ENCODE data around the gene MAML3. TPM values are rescaled to one million over a fixed set of nuclear protein-coding genes. Genes with fewer than 3 reads are reported as not detected.

MAML3 gene
- total and polyA plus RNA-seq, 3 experiments from 2014 or later: 0.44 to 0.57 (median 0.52) TPM

DNA sequence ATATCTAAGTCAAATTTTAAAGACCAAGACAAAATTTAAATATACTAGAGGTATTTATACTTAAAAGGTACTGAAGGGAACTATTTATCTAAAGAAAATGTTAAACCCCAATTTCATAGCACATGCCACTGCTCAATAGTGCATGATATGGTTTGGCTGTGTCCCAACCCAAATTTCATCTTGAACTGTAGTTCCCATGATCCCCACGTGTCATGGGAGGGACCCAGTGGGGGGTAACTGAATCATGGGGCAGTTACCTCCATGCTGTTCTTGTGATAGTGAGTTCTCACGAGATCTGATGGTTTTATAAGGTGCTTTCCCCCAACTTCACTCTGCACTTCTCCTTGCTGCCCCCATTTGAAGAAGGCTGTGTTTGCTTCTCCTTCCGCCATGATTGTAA lies 32.3 kb downstream of the MAML3 start:
- Mint-ChIP-seq H3K36me3 (no peaks in the 10 kb centered on the region), H3K27ac (no peak overlapping the region), H3K27me3 (peaks cover 5 to 22% of the 10 kb centered on the region in 2 donors), H3K9me3 (no peaks in the 10 kb centered on the region), H3K4me1 (peaks cover 6 to 12% (median 8%) of the 10 kb centered on the region in 3 donors), H3K4me3 (no peak overlapping the region)
- DNase-seq: no peak
- H3K27ac ChIP-seq (ENCODE audit: low read depth, low read length): no peak overlapping the region
- H3K27me3 ChIP-seq (ENCODE audit: insufficient read depth, low read length, poor library complexity, severe bottlenecking): no peaks in the 10 kb centered on the region
- ChIA-PET CTCF (no interaction called here), POLR2A (no interaction called here)
- H3K4me3 ChIP-seq (ENCODE audit: low read length): no peak overlapping the region
- peaks cover 18% of the 10 kb centered on the region for H3K4me1 ChIP-seq (ENCODE audit: insufficient read depth, low read length)
- H3K36me3 ChIP-seq (ENCODE audit: insufficient read depth, low read length): no peaks in the 10 kb centered on the region
- no peaks in the 10 kb centered on the region for H3K9me3 ChIP-seq (ENCODE audit: low read length)

GRCh38 chr4:140118931-140119640 lies 34.9 kb downstream of the MAML3 start:
- Histone ChIP-seq H3K4me1 (ENCODE audit: insufficient read depth, low read length) (peaks cover 22% of the 10 kb centered on the region), H3K9me3 (ENCODE audit: low read length) (no peaks in the 10 kb centered on the region), H3K4me3 (ENCODE audit: low read length) (no peak overlapping the region), H3K36me3 (ENCODE audit: insufficient read depth, low read length) (no peaks in the 10 kb centered on the region), H3K27me3 (ENCODE audit: insufficient read depth, low read length, poor library complexity, severe bottlenecking) (no peaks in the 10 kb centered on the region), H3K27ac (ENCODE audit: low read depth, low read length) (no peak overlapping the region)
- POLR2A ChIA-PET: no interaction called here
- CTCF ChIA-PET: no interaction called here
- Mint-ChIP-seq H3K9me3 (no peaks in the 10 kb centered on the region), H3K4me3 (no peak overlapping the region), H3K36me3 (no peaks in the 10 kb centered on the region), H3K27ac (no peak overlapping the region), H3K27me3 (peaks cover 10 to 15% of the 10 kb centered on the region in 2 donors), H3K4me1 (peaks cover 11 to 19% (median 13%) of the 10 kb centered on the region in 3 donors)
- no peak for DNase-seq

GRCh38 chr4:140117947-140118346 lies 36.0 kb downstream of the MAML3 start:
- H3K36me3 Mint-ChIP-seq: no peaks in the 10 kb centered on the region
- H3K9me3 Mint-ChIP-seq: no peaks in the 10 kb centered on the region
- H3K27ac Mint-ChIP-seq: no peak overlapping the region
- peaks cover 10 to 12% of the 10 kb centered on the region in 2 donors for H3K27me3 Mint-ChIP-seq
- H3K4me3 ChIP-seq (ENCODE audit: low read length): no peak overlapping the region
- H3K4me3 Mint-ChIP-seq: no peak overlapping the region
- H3K36me3 ChIP-seq (ENCODE audit: insufficient read depth, low read length): no peaks in the 10 kb centered on the region
- ChIA-PET POLR2A (no interaction called here), CTCF (no interaction called here)
- peaks cover 11 to 18% (median 13%) of the 10 kb centered on the region in 3 donors for H3K4me1 Mint-ChIP-seq
- H3K27ac ChIP-seq (ENCODE audit: low read depth, low read length): no peak overlapping the region
- H3K4me1 ChIP-seq (ENCODE audit: insufficient read depth, low read length): peaks cover 14% of the 10 kb centered on the region
- no peaks in the 10 kb centered on the region for H3K27me3 ChIP-seq (ENCODE audit: insufficient read depth, low read length, poor library complexity, severe bottlenecking)
- no peak for DNase-seq
- H3K9me3 ChIP-seq (ENCODE audit: low read length): no peaks in the 10 kb centered on the region

DNA sequence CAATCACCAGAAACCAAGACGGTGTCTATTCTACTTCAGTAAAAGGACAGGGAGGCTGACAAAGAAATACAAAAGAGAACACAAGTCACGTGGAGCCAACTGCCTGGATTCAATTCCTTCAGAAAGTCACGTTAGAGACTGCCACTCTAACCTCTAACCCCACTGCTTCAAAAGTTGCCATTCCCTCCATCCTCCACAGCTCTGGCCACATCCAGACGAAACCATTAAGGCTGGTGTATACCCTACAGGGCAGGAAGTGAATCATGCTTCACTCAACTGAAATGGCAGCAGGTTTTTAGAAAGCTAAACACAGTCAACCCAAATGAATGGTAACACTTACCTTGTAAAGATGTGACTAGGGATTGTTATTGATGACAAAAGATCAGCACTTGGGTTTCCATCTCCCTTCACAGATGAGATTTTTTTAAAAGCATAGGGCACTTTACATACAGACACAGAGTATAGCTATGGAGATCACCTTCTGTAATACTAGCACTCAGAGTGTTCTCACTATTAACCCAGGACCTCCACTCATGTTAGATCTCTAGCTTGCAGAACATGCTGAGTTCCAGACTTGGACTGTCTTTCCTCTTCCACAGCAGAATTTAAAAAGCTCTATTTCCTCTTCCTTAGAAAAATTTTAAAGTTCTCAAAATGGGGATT lies 37.4 kb downstream of the MAML3 start:
- H3K36me3 Mint-ChIP-seq: no peaks in the 10 kb centered on the region
- Histone ChIP-seq H3K9me3 (ENCODE audit: low read length) (no peaks in the 10 kb centered on the region), H3K36me3 (ENCODE audit: insufficient read depth, low read length) (no peaks in the 10 kb centered on the region), H3K27me3 (ENCODE audit: insufficient read depth, low read length, poor library complexity, severe bottlenecking) (no peaks in the 10 kb centered on the region), H3K4me1 (ENCODE audit: insufficient read depth, low read length) (peaks cover 10% of the 10 kb centered on the region), H3K4me3 (ENCODE audit: low read length) (no peak overlapping the region), H3K27ac (ENCODE audit: low read depth, low read length) (no peak overlapping the region)
- H3K27ac Mint-ChIP-seq: no peak overlapping the region
- CTCF ChIA-PET: no interaction called here
- H3K4me3 Mint-ChIP-seq: no peak overlapping the region
- POLR2A ChIA-PET: no interaction called here
- peaks cover 9 to 14% (median 11%) of the 10 kb centered on the region in 3 donors for H3K4me1 Mint-ChIP-seq
- H3K27me3 Mint-ChIP-seq: peaks cover 8 to 10% of the 10 kb centered on the region in 2 donors
- H3K9me3 Mint-ChIP-seq: no peaks in the 10 kb centered on the region
- no peak for DNase-seq

GRCh38 chr4:140115140-140115539 lies 38.8 kb downstream of the MAML3 start:
- no peak overlapping the region for H3K4me3 ChIP-seq (ENCODE audit: low read length)
- no peaks in the 10 kb centered on the region for H3K9me3 ChIP-seq (ENCODE audit: low read length)
- ChIA-PET POLR2A (no interaction called here), CTCF (no interaction called here)
- no peak overlapping the region for H3K27ac Mint-ChIP-seq
- peaks cover 10% of the 10 kb centered on the region for H3K4me1 ChIP-seq (ENCODE audit: insufficient read depth, low read length)
- no peak for DNase-seq
- no peak overlapping the region for H3K4me3 Mint-ChIP-seq
- H3K4me1 Mint-ChIP-seq: peaks cover 9 to 14% (median 11%) of the 10 kb centered on the region in 3 donors
- no peaks in the 10 kb centered on the region for H3K36me3 Mint-ChIP-seq
- no peaks in the 10 kb centered on the region for H3K27me3 ChIP-seq (ENCODE audit: insufficient read depth, low read length, poor library complexity, severe bottlenecking)
- no peaks in the 10 kb centered on the region for H3K36me3 ChIP-seq (ENCODE audit: insufficient read depth, low read length)
- H3K9me3 Mint-ChIP-seq: no peaks in the 10 kb centered on the region
- H3K27ac ChIP-seq (ENCODE audit: low read depth, low read length): no peak overlapping the region
- H3K27me3 Mint-ChIP-seq: peaks cover 0 to 11% of the 10 kb centered on the region in 2 donors

DNA sequence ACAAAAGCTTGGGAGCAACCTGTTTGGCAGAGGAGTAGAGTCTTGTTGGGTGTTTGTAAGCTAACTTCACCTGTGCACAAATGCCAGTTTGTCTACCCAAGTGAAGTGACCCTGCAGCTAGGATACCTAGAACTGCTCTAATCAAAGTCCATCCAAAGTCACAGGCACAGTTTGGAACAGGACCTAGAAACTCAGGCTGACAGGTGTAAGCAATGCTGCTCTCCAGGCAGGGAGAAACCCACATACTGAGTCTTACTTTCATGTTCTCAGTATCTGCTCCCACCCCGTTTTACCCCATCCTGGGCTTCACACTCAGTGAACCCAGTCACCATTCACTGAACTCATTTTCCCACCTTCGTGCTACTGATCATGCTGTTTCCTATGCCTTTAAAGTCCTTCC lies 40.3 kb downstream of the MAML3 start:
- Histone ChIP-seq H3K27ac (ENCODE audit: low read depth, low read length) (no peak overlapping the region), H3K27me3 (ENCODE audit: insufficient read depth, low read length, poor library complexity, severe bottlenecking) (no peaks in the 10 kb centered on the region), H3K4me3 (ENCODE audit: low read length) (no peak overlapping the region), H3K36me3 (ENCODE audit: insufficient read depth, low read length) (no peaks in the 10 kb centered on the region), H3K9me3 (ENCODE audit: low read length) (no peaks in the 10 kb centered on the region), H3K4me1 (ENCODE audit: insufficient read depth, low read length) (peaks cover 10% of the 10 kb centered on the region)
- no peaks in the 10 kb centered on the region for H3K9me3 Mint-ChIP-seq
- peaks cover 0 to 12% of the 10 kb centered on the region in 2 donors for H3K27me3 Mint-ChIP-seq
- H3K36me3 Mint-ChIP-seq: peaks cover 0 to 1% (median 0%) of the 10 kb centered on the region in 3 donors
- H3K27ac Mint-ChIP-seq: no peak overlapping the region
- ChIA-PET POLR2A (no interaction called here), CTCF (no interaction called here)
- H3K4me1 Mint-ChIP-seq: peaks cover 9 to 14% (median 11%) of the 10 kb centered on the region in 3 donors
- no peak for DNase-seq
- H3K4me3 Mint-ChIP-seq: no peak overlapping the region

GRCh38 chr4:140112576-140112975 lies 41.4 kb downstream of the MAML3 start:
- ChIA-PET POLR2A (no interaction called here), CTCF (no interaction called here)

GRCh38 chr4:140111256-140111655 lies 42.7 kb downstream of the MAML3 start:
- no peak overlapping the region for H3K4me3 ChIP-seq (ENCODE audit: low read length)
- H3K27me3 ChIP-seq (ENCODE audit: insufficient read depth, low read length, poor library complexity, severe bottlenecking): no peaks in the 10 kb centered on the region
- CTCF ChIA-PET: interaction anchor here (0.6 kb wide), 1 partner anchor 71 kb away, joined by 3 read pairs; no protein-coding TSS in a partner anchor
- peaks cover 1 to 8% (median 1%) of the 10 kb centered on the region in 3 donors for H3K4me1 Mint-ChIP-seq
- H3K27ac ChIP-seq (ENCODE audit: low read depth, low read length): no peak overlapping the region
- no peak overlapping the region for H3K27ac Mint-ChIP-seq
- H3K36me3 Mint-ChIP-seq: peaks cover 0 to 6% (median 2%) of the 10 kb centered on the region in 3 donors
- peaks cover 6 to 13% of the 10 kb centered on the region in 2 donors for H3K27me3 Mint-ChIP-seq
- H3K4me1 ChIP-seq (ENCODE audit: insufficient read depth, low read length): peaks cover under 1% of the 10 kb centered on the region
- POLR2A ChIA-PET: no interaction called here
- peaks cover 0 to under 1% (median 0%) of the 10 kb centered on the region in 5 donors for H3K9me3 Mint-ChIP-seq
- H3K9me3 ChIP-seq (ENCODE audit: low read length): no peaks in the 10 kb centered on the region
- no peak for DNase-seq
- H3K36me3 ChIP-seq (ENCODE audit: insufficient read depth, low read length): no peaks in the 10 kb centered on the region
- H3K4me3 Mint-ChIP-seq: no peak overlapping the region

More at GRCh38 chr4:140112576-140112975, 41.4 kb downstream of the MAML3 start:
- H3K4me3 ChIP-seq (ENCODE audit: low read length): no peak overlapping the region
- H3K27me3 Mint-ChIP-seq: peaks cover 6 to 15% of the 10 kb centered on the region in 2 donors
- peaks cover 10% of the 10 kb centered on the region for H3K4me1 ChIP-seq (ENCODE audit: insufficient read depth, low read length)
- no peaks in the 10 kb centered on the region for H3K9me3 Mint-ChIP-seq
- no peaks in the 10 kb centered on the region for H3K9me3 ChIP-seq (ENCODE audit: low read length)
- no peak overlapping the region for H3K27ac ChIP-seq (ENCODE audit: low read depth, low read length)
- H3K27ac Mint-ChIP-seq: no peak overlapping the region
- no peak for DNase-seq
- no peaks in the 10 kb centered on the region for H3K27me3 ChIP-seq (ENCODE audit: insufficient read depth, low read length, poor library complexity, severe bottlenecking)
- no peaks in the 10 kb centered on the region for H3K36me3 ChIP-seq (ENCODE audit: insufficient read depth, low read length)
- peaks cover 9 to 19% (median 11%) of the 10 kb centered on the region in 3 donors for H3K4me1 Mint-ChIP-seq
- peaks cover 0 to 6% (median 1%) of the 10 kb centered on the region in 3 donors for H3K36me3 Mint-ChIP-seq
- H3K4me3 Mint-ChIP-seq: no peak overlapping the region

Measured in CD8-positive, alpha-beta memory T cell (primary cell).